Activated CD4-positive, alpha-beta T cell treated with anti-CD3 and anti-CD28 coated beads for 48 hours (primary cell): ENCODE data around the gene PPP2CA.

Experiments
- DNase-seq: peaks from one replicate; pipeline ENCODE4 v3.0.0-alpha.2; 2020

Gene PPP2CA

DNA sequence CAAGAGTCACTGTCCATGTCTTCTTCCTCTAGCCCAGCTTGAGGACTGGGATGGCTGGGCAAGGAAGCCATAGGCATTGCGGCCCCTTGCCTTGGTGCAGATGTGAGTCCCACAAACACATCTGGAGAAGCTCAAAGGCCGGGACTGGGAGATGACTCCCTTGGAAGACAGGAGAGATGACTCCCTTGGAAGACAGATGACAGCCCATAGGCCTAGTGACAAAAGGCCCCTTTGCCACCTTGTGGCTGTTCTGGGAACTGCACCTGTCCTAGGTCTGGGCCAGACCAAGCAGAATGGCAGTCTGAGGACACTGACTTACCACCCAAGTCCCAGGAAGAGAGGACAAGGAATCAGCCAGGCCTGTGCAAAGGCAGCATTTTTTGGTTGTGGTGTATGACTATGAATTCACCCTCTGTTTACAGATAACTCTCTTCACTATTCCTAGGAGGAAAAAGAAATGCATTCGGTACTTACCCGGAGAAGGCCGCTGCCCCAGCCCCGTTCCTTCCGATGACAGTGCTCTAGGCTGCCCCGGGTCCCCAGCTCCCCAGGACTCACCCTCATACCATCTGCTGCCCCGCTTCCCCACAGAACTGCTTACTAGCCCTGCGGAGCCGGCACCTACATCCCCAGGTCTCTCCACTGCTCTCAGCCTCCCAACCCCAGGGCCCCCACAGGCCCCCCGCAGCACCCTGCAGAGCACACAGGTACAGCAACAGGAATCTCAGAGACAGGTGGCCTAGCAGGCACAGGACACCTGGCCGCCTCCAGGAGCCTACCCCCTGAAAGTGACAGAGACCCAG lies 79.9 kb downstream of the PPP2CA start:
- peak; percentile 89 for DNase-seq

GRCh38 chr5:134145041-134145757 lies 80.7 kb downstream of the PPP2CA start:
- no peak for DNase-seq
